GM23338 (cell line): Measurements from ENCODE around the gene TSPYL4. TPM values are rescaled to one million over a fixed set of nuclear protein-coding genes. Genes with fewer than 3 reads are reported as not detected.

Source experiments
- ATAC-seq: fragments of 200-7000 bp; cut with Tn5 transposase; 3 replicates; pipeline ENCODE4 v1.9.1; 2020
- DNase-seq: peaks from one replicate; pipeline ENCODE4 v3.0.0-alpha.2; 2015; ENCODE audit warnings: low spot score
- H2AFZ ChIP-seq: fragments of 200-600 bp; sonication (generic); 2 replicates; pipeline ENCODE4 v1.8.0; 2016; ENCODE audit warnings: antibody characterized with exemption, mild to moderate bottlenecking, moderate library complexity
- H3F3A ChIP-seq: fragments of 200-600 bp; sonication (generic); replicated peaks from 2 replicates; pipeline ENCODE4 v1.8.0; 2017; ENCODE audit warnings: antibody characterized with exemption, mixed run types, low read depth
- H3K27ac ChIP-seq: fragments of 200-600 bp; sonication (generic); 2 replicates; pipeline ENCODE4 v1.6.1; 2016; ENCODE audit warnings: low read depth
- H3K27me3 ChIP-seq: fragments of 200-600 bp; sonication (generic); 2 replicates; pipeline ENCODE4 v1.8.0; 2016; ENCODE audit warnings: mild to moderate bottlenecking, mixed run types, moderate library complexity; ENCODE audit not compliant: insufficient read depth
- H3K36me3 ChIP-seq: fragments of 200-600 bp; sonication (generic); 2 replicates; pipeline ENCODE4 v1.8.0; 2016; ENCODE audit warnings: mild to moderate bottlenecking; ENCODE audit not compliant: insufficient read depth
- H3K4me1 ChIP-seq: fragments of 200-600 bp; sonication (generic); 2 replicates; pipeline ENCODE4 v1.8.0; 2016; ENCODE audit warnings: mild to moderate bottlenecking, moderate library complexity; ENCODE audit not compliant: insufficient read depth
- H3K4me2 ChIP-seq: fragments of 200-600 bp; sonication (generic); 2 replicates; pipeline ENCODE4 v1.7.1; 2017; ENCODE audit warnings: mixed run types
- H3K4me3 ChIP-seq: fragments of 200-600 bp; sonication (generic); 2 replicates; pipeline ENCODE4 v1.6.1; 2016; ENCODE audit warnings: mixed run types
- H3K79me2 ChIP-seq: fragments of 200-600 bp; sonication (generic); replicated peaks from 2 replicates; pipeline ENCODE4 v1.8.0; 2017; ENCODE audit warnings: mild to moderate bottlenecking; ENCODE audit not compliant: insufficient read depth
- H3K9me2 ChIP-seq: fragments of 200-600 bp; sonication (generic); 2 replicates; pipeline ENCODE4 v1.8.0; 2017; ENCODE audit not compliant: insufficient read depth
- H4K20me1 ChIP-seq: fragments of 200-600 bp; sonication (generic); replicated peaks from 2 replicates; pipeline ENCODE4 v1.8.0; 2017; ENCODE audit warnings: mild to moderate bottlenecking; ENCODE audit not compliant: insufficient read depth
- H3K27ac Mint-ChIP-seq: 2 replicates; pipeline ENCODE4 v1.8.0; 2020; ENCODE audit warnings: inconsistent platforms, mild to moderate bottlenecking, moderate library complexity, mixed read lengths
- H3K27me3 Mint-ChIP-seq: 3 replicates; pipeline ENCODE4 v1.8.0; 2022; ENCODE audit warnings: low read depth, mild to moderate bottlenecking, moderate library complexity, mixed read lengths, inconsistent platforms; ENCODE audit not compliant: insufficient read depth, poor library complexity
- H3K36me3 Mint-ChIP-seq: 3 replicates; pipeline ENCODE4 v1.8.0; 2021; ENCODE audit warnings: low read depth, mild to moderate bottlenecking, inconsistent platforms, moderate library complexity, mixed read lengths
- H3K4me1 Mint-ChIP-seq: 3 replicates; pipeline ENCODE4 v1.8.0; 2020; ENCODE audit warnings: mild to moderate bottlenecking, inconsistent platforms, mixed read lengths
- H3K4me3 Mint-ChIP-seq: 3 replicates; pipeline ENCODE4 v1.8.0; 2021; ENCODE audit warnings: moderate library complexity, mild to moderate bottlenecking, inconsistent platforms, mixed read lengths
- H3K9me3 Mint-ChIP-seq: 3 replicates; pipeline ENCODE4 v1.8.0; 2020; ENCODE audit warnings: moderate library complexity, mild to moderate bottlenecking, inconsistent platforms, mixed read lengths
- CREB1 ChIP-seq: fragments of 250-450 bp; sonication (Bioruptor Pico); IDR thresholded peaks from 2 replicates; pipeline ENCODE4 v1.5.0; 2020; ENCODE audit warnings: low read depth, mild to moderate bottlenecking, moderate library complexity
- EZH2 ChIP-seq: fragments of 200-600 bp; sonication (generic); IDR thresholded peaks from one replicate; pipeline ENCODE4 v1.8.0; 2017; ENCODE audit warnings: antibody characterized with exemption, mild to moderate bottlenecking, low read depth; ENCODE audit not compliant: unreplicated experiment
- JUNB ChIP-seq: IDR thresholded peaks from one replicate; pipeline ENCODE4 v1.6.1; 2016; ENCODE audit warnings: antibody characterized with exemption; ENCODE audit not compliant: unreplicated experiment
- NANOG ChIP-seq: IDR thresholded peaks from 2 replicates; pipeline ENCODE4 v1.6.1; 2016; ENCODE audit warnings: antibody characterized with exemption, borderline replicate concordance
- REST ChIP-seq: IDR thresholded peaks from one replicate; pipeline ENCODE4 v1.6.1; 2018; ENCODE audit warnings: antibody characterized with exemption; ENCODE audit not compliant: unreplicated experiment
- STAT1 ChIP-seq: IDR thresholded peaks from one replicate; pipeline ENCODE4 v1.6.1; 2016; ENCODE audit warnings: antibody characterized with exemption; ENCODE audit not compliant: unreplicated experiment
- ZNF114 ChIP-seq: fragments of 250-450 bp; sonication (Bioruptor Pico); IDR thresholded peaks from 2 replicates; pipeline ENCODE4 v1.5.0; 2020; ENCODE audit warnings: mild to moderate bottlenecking, moderate library complexity
- ZNF331 ChIP-seq: fragments of 250-450 bp; sonication (Bioruptor Pico); IDR thresholded peaks from 2 replicates; pipeline ENCODE4 v1.5.0; 2020; ENCODE audit warnings: low read depth, mild to moderate bottlenecking, moderate library complexity
- polyA plus RNA-seq: library from polyadenylated mRNA; unstranded; fragments of >200 nt; fragmentation: Nextera tagmentation; extraction: Ambion mirVana; gene quantifications from 2 replicates; pipeline ENCODE4 v1.2.1, GENCODE V29; 2016
- total RNA-seq: library from RNA; depleted of rRNA; stranded (reverse); fragments of >200 nt; shearing (Covaris generic); gene quantifications from 2 replicates; pipeline ENCODE4 v1.2.3, GENCODE V29; 2014
- TF ChIP-seq, protein P1 (sequence below): IDR thresholded peaks from 2 replicates; pipeline ENCODE4 v1.6.1; 2016; ENCODE audit warnings: antibody characterized with exemption
- TF ChIP-seq, protein P2 (sequence below), 2 experiments: fragments of 200-600 bp in 1 of 2; sonication (generic) in 1 of 2; conservative IDR thresholded peaks; 2 replicates each; pipeline versions ENCODE4 v1.5.1 to v1.6.1; 2016 to 2017; ENCODE audit warnings: antibody characterized with exemption in 2 of 2, low read depth in 2 of 2, mild to moderate bottlenecking in 2 of 2, moderate library complexity in 1 of 2

TSPYL4 gene
- total and polyA plus RNA-seq, 2 experiments from 2014 or later: 13.2 to 19.8 TPM

DNA sequence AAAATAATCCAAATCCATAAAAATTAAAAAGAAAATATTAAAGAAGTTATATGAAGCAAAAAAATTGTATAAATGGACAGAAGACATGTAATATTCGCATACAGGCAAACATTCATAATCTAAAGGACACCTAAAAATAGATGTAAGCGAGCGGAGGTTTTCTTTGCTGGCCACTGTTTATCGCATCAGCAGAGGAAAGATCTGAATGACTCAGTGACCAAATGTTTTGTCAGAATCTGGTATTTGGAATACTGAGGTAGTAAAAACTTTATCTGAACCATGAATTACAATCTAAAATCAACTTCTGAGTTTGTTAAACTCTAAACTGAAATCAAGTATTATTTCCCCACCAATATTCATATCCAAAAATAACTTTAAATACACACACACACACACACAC lies 7.8 kb downstream of the TSPYL4 start (continued):
- TF ChIP-seq REST (no peak), JUNB (no peak), ZNF114 (CRISPR knock-in tag) (no peak), NANOG (no peak)
- TF ChIP-seq, protein P1, sequence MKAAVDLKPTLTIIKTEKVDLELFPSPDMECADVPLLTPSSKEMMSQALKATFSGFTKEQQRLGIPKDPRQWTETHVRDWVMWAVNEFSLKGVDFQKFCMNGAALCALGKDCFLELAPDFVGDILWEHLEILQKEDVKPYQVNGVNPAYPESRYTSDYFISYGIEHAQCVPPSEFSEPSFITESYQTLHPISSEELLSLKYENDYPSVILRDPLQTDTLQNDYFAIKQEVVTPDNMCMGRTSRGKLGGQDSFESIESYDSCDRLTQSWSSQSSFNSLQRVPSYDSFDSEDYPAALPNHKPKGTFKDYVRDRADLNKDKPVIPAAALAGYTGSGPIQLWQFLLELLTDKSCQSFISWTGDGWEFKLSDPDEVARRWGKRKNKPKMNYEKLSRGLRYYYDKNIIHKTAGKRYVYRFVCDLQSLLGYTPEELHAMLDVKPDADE: no peak
- TF ChIP-seq, protein P2, sequence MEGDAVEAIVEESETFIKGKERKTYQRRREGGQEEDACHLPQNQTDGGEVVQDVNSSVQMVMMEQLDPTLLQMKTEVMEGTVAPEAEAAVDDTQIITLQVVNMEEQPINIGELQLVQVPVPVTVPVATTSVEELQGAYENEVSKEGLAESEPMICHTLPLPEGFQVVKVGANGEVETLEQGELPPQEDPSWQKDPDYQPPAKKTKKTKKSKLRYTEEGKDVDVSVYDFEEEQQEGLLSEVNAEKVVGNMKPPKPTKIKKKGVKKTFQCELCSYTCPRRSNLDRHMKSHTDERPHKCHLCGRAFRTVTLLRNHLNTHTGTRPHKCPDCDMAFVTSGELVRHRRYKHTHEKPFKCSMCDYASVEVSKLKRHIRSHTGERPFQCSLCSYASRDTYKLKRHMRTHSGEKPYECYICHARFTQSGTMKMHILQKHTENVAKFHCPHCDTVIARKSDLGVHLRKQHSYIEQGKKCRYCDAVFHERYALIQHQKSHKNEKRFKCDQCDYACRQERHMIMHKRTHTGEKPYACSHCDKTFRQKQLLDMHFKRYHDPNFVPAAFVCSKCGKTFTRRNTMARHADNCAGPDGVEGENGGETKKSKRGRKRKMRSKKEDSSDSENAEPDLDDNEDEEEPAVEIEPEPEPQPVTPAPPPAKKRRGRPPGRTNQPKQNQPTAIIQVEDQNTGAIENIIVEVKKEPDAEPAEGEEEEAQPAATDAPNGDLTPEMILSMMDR (conservative IDR thresholded peaks at IDR 0.05; ENCODE audit: low read depth in 2 of 2): no peak

DNA sequence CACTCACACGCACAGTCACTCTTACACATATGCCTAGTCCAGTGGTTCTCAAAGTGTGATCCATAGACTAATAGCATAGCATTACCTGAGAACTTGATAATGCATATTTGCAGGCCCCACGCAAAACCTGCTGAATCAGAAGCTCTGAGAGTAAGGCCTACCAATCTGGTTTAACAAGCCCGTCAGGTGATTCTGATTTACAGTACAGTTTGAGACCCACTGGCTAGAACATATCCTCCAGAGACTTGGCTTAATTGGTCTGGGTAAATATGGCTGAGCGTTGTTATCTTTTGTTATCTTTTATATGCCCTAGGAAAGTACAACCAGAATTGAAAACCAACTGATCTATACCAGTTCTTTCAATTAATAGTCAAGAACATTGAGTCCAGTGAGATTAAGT lies 9.6 kb downstream of the TSPYL4 start:
- Histone ChIP-seq H3K9me2 (no peaks in the 10 kb centered on the region), H3K4me1 (no peaks in the 10 kb centered on the region), H3F3A (no peaks in the 10 kb centered on the region), H4K20me1 (no peaks in the 10 kb centered on the region), H3K27me3 (no peaks in the 10 kb centered on the region), H2AFZ (no peak overlapping the region), H3K27ac (no peak overlapping the region), H3K79me2 (peaks cover 2% of the 10 kb centered on the region), H3K4me3 (no peak overlapping the region), H3K36me3 (peaks cover 4% of the 10 kb centered on the region; the same call in 1 of the 2 replicates), H3K4me2 (no peak overlapping the region)
- Mint-ChIP-seq H3K27me3 (no peaks in the 10 kb centered on the region), H3K4me1 (0 out of 3 replicates have a peak, but pooled peaks cover 4% of the 10 kb centered on the region), H3K27ac (no peak overlapping the region), H3K36me3 (peaks cover 5% of the 10 kb centered on the region; the same call in 2 of the 3 replicates), H3K4me3 (no peak overlapping the region), H3K9me3 (no peaks in the 10 kb centered on the region)
- TF ChIP-seq CREB1 (CRISPR knock-in tag): no peak
- TF ChIP-seq ZNF114 (CRISPR knock-in tag): no peak
- no peak for TF ChIP-seq ZNF331 (CRISPR knock-in tag)
- no peak for TF ChIP-seq STAT1
- TF ChIP-seq JUNB: no peak
- TF ChIP-seq EZH2: no peak
- TF ChIP-seq, protein P1: no peak
- ATAC-seq: no peak
- no peak for DNase-seq
